ENCODE data around the gene TRAPPC1.
"Not testable (repeated sequence)": the region's sequence is repeated elsewhere in the genome, so short reads cannot be mapped to it uniquely, and the experiment has no call there.

Gene TRAPPC1, protein sequence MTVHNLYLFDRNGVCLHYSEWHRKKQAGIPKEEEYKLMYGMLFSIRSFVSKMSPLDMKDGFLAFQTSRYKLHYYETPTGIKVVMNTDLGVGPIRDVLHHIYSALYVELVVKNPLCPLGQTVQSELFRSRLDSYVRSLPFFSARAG

DNA sequence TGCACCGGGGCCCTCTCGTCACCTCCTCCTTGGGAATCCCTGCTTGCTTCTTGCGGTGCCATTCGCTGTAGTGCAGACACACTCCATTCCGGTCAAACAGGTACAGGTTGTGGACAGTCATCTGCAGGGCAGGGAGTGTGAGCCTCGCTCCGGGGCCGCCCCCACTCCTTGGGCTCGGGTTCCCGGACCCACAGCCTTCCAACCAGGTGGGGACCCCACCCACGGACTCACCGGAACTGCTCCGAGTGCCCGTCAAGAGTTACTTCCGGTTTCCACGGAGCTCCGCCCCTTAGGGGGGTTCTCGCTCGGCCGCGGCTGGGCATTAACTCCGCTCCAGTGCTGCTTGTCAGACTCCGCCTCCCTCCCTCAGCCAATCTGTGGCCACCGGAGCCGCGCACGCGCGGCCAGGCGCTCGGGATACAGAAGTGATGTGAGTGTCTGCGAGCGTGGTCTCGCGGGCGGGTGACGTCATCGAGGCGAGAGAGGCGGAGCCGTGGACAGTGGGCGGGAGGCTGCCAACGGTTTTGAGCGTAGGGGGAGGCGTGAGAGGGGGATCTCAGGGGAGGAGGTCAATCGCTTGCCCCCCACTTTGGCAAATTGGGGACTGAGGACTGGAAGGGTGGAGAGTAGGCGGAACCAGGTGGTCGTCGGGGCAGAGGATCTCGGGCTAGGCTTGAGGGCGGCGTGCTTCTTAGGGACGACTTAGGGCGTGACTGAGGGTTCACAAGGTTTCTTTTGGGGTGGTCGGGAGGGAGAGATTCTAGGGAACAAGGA, at the start of gene TRAPPC1, which contains the start of gene CNTROB:
TRAPPC1 (minus strand) TSS at position 238 of the 774 bp plus-strand sequence; CDS start at position 121, 117 bp downstream.
CNTROB (plus strand) TSS at position 498 of the 774 bp plus-strand sequence. CDS start 874 bp downstream, outside the sequence.
- DNase-seq: peak; percentile 91

DNA sequence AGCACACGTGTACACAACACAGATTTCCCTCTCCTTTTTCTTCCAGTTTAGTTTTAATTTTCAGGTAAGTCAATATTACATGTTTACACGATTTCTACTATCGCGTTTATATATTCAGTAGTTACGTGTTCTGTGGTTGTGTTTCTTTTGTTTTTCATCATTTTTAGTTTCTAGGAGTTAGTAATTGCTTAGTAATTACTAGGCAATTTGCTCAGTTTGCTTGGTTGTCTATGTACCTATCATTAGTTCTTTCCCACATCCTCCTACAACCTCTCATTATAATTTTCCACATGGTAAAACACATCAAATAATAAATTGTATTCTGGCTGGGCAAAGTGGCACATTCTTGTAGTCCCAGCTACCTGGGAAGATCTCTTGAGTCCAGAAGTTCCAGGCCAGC, 46.1 kb upstream of the TRAPPC1 start:
- no peak for DNase-seq

DNA sequence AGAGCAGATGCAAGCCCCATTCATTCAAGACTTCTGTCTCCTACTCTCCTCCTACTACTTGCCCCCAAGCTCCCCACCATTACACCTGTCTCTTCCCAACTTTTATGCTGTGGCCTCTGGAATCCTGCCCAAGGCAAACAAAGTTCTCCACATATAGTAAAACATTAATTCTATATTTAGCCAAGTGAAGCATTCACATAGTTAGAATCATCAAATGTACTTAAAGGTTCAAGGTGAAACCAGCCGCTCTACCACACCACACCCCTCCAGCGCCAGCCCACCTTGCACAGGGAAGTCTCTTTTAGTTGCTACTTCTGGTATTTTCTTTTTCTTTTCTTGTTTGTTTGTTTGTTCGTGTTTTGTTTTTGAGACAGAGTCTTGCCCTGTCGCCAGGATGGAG, 45.3 kb upstream of the TRAPPC1 start:
- DNase-seq: no peak

DNA sequence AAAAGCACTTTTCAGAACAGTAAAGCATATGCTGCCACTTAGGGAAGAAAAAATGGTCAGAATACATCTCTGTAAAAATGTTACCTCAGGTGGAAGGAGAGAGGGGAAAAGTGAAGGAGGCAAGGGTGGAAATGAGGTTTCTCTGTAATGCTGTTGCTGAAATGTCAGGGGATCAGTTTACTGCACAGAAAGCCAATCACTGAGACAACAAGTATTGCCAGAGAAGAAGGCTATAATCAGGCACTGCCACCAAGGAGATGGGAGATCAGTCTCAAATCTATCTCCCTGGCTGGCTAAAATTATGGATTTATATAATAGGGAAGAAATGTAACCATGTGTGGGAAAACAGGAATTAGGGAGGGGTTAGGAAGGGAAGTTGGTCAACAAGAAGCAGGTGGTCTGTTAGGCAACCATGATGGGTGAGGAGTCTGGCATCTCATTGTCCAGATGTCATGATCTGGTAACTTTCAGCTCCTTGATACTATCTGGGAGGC, 42.9 kb upstream of the TRAPPC1 start:
- DNase-seq: no peak

DNA sequence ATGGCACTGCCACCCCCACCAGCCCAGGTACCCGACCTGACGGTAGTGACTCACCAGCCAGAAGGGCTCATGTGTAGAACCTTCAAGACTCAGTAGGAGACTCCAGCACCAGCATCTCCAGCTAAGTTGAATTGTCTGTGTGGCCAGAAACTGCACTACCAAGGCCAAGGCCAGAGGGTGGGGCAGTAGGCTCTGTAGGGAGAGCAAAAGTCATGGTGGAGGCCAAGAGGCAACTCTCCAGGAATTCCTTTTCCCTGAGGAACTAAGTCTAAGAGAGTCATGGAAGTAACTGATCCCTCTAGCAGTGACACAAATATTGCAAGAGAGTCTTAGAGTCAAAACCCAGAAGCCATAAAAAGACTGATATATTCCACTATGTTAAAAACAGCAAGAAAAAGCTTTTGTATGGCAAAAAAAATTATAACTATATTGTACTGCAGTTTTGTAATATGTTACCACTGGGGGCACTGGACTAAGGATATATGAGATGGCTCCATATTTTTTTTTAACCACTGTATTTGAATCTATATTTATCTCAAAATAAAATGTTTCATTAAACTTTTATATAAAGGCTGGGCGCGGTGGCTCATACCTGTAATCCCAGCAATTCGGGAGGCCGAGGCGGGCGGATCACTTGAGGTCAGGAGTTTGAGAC, 40.5 kb upstream of the TRAPPC1 start:
- no peak for DNase-seq

DNA sequence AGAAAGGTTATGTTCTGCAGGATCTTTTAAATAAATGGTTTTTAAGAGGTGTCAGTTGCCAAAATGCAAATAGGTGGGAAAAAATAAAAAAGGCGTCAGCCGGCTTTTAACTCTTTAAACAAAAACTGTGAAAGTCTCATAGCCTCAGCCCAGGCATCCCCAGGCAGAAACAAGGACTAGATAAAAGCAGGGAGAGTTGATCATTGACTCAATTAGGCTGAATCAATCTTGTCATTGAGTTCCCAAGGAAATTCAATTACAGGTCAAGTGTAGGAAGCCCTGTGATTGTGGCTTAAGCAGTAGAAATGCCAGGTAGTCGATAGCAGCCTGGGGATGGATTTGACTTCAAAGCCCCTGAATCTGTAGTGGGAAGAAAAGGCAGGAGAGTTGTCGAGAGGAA, 39.9 kb upstream of the TRAPPC1 start:
- no peak for DNase-seq

DNA sequence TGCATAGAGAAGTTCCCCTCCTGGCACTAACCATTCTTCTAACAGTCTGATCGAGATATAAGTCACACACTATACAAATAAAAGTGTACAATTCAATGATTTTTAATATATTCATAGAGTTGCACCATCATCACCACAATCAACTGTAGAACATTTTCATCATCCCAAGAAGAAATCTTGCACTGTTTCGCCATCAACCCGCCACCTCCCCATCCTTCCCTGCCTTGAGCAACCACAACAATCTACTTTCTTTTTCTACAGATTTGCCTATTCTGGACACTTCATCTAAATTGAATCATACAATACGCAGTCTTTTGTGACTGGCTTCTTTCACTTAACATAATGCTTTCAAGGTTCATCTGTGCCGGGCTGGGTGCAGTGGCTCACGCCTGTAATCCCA, 37.7 kb upstream of the TRAPPC1 start:
- DNase-seq: no peak

DNA sequence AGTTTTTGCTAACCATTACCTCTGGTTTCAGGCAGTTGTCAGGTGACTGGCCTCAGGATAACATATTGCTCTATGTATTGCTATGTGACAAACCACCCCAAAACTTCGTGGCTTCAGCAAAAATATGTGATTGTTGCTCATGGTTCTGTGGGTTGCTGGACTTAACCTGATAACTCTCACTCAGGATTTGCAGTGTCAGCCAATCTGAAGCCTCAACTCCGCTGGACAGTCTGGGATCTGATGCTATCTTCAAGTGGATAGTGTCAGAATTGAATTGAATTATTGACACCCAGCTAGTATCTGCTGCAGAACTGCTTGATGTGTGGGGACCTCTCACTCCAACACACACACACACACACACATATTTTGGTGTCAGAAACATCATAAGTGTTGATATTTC, 36.0 kb upstream of the TRAPPC1 start:
- DNase-seq: no peak

DNA sequence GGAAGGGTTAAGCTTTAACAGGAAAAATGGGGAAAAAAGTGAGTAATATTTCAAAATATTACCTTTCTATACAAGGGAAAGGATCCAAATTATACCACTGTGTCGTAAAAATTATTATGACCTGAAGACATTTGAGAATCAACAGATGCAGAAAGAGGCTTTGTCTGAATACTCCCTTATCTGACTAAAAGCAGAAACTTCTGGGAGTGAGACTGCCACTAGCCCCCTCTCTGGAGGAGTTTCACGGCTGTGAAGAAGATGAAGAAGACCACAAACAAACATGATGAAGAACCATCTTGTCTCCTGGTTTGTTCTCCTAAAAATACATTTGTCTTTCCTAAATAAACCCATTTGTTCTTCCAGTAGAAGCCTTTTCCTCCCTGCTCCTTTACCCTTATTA, 29.7 kb upstream of the TRAPPC1 start:
- DNase-seq: no peak

DNA sequence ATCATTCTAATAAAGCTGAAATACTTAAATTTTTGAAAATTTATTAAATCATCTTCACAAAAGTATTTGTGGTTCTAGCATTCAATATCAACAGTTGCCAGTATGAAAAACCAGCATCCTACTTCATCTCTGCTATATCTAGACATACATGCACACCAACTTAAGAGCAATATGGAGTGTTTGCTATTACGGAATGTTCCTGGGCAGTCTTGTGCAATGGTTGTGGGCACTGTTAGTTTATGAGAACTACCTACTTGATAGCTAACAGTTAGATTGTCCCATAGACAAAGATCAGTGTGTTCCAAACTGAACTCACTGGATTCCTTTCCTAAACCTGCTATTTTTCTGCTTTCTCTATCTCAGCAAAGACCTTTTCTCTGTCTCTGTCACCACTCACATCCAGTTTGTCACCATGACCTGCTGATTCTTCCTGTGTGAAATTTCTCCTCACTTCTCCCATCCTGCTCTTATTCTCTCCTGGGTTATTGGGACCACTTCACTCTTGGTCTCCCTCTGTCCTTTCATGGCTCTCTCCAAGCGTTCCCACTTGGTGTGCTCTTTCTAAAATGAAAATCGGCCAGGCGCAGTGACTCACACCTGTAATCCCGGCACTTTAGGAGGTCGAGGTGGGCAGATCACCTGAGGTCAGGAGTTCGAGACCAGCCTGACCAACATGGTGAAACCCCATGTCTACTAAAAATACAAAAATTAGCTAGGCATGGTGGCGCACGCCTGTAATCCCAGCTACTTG, 27.9 kb upstream of the TRAPPC1 start:
- DNase-seq: no peak

DNA sequence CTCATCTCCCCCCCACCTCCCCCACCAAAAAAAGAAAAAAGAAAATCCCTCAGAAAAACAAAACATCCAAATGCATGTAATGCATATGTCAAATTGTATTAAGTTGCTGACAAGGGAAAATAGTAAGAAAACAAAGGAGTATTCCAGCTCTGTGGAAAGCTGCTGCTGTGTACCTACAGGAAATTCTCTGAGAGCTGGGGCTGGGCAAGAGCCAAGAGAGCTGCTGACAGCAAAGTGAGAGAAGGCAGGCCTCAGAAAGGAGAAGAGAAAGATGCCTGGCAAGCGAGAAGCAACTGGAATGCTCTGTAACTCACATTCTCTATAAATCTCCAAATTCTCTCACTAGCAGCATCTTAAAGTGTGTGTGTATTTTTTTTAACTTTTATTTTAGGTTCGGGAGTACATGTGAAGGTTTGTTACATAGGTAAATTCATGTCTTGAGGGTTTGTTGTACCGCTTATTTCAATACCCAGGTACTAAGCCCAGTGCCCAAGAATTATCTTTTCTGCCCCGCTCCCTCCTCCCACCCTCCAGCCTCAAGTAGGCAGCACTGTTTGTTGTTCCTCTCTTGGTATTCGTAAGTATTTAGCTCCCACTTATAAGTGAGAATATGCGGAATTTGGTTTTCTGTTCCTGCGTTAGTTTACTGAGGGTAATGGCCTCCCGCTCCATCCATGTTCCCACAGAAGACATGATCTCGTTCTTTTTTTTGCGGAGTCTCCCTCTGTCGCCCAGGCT, 24.7 kb upstream of the TRAPPC1 start:
- no peak for DNase-seq

DNA sequence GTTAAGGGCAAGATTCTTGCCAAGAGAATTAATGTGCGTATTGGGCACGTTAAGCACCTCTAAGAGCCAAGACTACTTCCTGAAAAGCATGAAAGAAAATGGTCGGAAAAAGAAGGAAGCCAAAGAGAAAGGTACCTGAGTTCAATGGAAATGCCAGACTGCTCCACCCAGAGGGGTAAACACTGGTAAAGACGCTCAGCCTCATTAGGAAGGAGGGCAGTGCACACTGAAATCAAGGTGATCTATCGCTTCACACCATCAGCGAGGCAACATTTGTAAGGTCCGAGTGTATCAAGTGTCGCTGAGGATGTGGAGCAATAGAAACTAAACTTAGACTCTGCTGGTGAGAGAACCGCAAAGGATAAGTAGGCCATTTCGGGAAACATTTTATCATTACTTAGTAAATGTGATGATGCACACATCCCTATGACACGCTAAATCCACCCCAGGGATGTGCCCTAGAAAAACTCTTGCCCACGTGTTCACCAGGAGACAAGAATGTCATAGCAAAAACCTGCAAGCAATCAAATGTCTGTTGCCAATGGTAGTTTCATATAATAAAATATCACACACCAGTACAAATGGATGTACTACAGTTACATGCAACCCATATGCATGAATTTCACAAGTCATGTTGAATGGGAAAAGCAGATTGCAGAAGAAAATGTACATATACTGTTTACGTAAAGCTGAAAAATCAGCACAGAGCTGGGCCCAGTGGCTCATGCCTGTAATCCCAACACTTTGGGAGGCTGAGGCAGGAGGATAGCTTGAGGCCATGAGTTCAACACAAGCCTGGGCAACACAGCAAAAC, 23.9 kb upstream of the TRAPPC1 start:
- DNase-seq: no peak

DNA sequence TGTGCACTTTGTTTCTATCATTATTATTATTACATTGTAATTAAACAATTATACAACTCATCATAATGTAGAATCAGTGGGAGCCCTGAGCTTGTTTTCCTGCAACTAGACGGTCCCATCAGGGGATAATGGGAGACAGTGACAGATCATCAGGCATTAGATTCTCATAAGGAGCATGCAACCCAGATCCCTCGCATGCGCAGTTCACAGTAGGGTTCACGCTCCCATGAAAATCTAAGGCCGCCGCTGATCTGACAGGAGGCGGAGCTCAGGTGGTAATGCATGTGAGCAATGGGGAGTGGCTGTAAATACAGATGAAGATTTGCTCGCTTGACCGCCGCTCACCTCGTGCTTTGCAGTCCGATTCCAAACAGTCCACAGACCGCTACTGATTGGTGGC, 21.5 kb upstream of the TRAPPC1 start:
- not testable (repeated sequence) for DNase-seq

DNA sequence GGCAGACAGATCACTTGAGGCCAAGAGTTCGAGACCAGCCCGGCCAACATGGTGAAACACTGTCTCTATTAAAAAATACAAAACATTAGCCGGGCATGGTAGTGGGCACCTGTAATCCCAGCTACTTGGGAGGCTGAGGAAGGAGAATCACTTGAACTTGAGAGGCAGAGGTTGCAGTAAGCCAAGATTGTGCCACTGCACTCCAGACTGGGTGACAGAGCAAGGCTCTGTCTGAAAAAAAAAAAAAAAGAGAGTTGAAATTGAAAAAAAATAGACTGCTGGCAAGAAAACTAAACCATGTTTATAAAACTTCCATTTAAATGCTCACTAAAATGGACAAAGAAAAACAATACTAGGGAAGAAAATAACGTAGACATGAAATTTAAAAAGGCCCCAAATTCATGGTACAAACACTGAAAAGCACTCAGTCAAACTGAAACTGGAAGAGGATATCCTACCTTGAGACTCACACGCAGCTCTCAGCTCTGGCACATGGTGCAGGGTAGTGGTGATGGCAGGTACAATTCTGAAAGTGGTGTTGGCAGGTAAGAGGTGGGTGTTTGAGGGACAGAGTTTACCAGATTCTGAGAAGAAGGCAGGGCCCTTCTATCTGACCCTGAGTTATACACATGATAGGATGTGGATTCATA, 19.5 kb upstream of the TRAPPC1 start:
- DNase-seq: no peak

DNA sequence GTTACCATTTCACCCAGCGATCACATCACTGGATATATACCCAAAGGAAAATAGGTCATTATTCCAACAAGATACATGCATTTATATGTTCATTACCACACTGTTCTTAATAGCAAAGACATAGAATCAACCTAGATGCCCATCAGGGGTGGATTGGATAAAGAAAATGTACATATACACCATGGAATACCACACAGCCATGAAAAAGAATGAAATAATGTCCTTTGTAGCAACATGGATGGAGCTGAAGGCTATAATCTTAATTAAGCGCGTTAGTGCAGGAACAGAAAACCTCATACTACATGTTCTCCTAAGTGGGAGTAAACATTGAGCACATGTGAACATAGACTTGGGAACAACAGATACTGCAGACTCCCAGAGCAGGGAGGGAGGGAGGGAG, 18.8 kb upstream of the TRAPPC1 start:
- no peak for DNase-seq

DNA sequence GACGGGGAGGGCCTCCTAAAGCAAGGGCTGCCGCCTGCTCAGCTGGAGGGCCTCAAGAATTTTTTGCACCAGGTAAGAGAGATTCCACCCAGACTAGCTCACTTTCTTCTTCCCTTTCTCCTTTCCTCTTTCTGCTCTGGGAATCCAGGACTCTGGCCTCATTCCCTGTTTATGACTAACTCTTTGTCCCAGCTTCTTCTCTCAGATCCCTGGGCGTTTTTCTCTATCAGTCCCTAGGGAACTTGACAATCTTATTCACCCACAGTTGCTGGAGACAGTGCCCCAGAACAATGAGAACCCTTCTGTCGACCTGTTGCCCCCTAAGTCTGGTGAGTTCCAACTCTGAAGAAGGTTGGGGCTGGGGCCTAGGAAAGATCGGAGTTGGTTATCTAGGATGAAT, 15.9 kb upstream of the TRAPPC1 start:
- no peak for DNase-seq

DNA sequence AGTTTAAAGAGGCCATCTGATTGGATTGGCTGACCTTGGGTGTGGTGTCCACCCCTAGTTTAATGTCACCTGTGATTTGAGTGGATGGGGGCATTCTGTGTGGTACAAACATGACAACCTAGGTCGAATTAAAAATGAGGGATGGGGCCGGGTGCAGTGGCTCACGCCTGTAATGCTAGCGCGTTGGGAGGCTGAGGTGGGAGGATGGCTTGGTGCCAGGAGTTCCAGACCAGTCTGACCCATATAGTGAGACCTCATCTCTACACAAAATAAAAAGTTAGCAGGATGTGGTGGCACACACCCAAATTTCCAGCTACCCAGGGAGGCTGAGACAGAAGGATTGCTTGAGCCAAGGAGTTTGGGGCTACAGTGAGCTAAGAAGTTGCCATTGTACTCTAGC, 14.7 kb upstream of the TRAPPC1 start:
- no peak for DNase-seq

DNA sequence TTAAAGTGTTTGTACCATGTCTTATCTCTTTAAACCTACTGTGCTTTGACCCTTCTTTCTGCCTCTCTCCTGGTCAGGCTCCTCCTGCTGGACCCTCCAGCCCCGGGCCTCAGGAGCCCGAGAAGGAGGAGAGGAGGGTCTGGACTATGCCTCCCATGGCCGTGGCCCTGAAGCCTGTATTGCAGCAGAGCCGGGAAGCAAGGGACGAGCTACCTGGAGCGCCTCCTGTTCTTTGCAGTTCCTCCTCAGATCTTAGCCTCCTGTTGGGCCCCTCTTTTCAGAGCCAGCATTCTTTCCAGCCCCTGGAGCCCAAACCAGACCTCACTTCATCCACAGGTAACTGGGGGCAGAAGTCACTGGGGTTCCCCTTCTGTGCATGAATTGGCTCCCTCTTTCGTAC, 13.9 kb upstream of the TRAPPC1 start:
- DNase-seq: no peak

DNA sequence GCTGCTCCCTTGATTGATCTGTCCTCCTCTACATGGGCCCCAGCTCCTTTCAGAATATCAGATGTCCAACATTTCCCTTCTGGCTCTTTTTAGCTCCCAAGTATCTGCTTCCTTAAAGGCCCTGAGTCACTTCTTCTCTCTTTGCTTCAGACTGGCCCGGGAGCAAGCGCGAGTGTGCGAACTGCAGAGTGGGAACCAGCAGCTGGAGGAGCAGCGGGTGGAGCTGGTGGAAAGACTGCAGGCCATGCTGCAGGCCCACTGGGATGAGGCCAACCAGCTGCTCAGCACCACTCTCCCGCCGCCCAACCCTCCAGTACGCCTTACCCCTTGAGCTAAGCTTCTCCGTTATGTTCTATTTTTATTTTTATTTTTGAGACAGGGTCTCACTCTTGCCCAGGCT, 12.6 kb upstream of the TRAPPC1 start:
- no peak for DNase-seq

DNA sequence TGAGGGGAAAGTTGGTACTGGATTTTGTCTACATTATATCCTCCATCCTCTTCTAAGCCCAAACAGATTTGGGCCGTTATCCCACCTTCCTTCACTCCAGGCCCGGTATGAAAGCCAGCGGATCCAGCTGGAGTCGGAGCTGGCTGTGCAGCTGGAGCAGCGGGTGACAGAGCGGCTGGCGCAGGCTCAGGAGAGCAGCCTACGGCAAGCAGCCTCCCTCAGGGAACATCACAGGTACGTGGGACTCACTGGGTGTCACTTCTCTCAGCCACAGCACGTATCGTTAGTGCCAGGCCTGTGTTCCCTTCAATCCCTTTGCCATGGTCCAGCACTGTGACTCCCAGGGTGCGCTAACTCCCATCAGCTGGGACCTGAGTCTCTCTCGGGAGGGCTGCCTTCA, 11.5 kb upstream of the TRAPPC1 start:
- DNase-seq: no peak

DNA sequence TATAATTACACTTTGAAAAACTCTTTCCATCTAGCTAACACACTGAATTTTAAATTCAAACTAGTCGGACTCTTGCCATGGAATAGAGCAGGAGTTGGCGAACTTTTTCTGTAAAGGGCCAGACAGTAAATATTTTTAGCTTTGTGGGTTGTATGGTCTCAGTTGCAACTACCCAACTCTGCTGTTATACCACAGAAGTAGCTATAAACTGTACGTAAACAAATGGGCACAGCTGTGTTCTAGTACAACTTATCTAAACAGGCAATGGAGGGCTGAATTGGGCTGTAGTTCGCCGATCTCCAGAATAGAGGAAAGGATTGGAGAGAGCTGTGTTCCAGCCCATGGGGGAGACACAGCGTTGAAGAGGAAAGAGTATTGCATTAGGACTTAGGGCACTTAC, 9.0 kb upstream of the TRAPPC1 start:
- no peak for DNase-seq

Data from NK-92 treated with Interleukin-12 subunit alpha and Interleukin-12 subunit beta, amount 100 ng/mL, for 24 hours (cell line).